Measurements from ENCODE around the gene PSME4. TPM values are rescaled to one million over a fixed set of nuclear protein-coding genes. Genes with fewer than 3 reads are reported as not detected.

PSME4 gene
- total and polyA plus RNA-seq, 2 experiments from 2014 or later: 44.7 to 98.6 TPM

- Mint-ChIP-seq H3K9me3 (no peaks in the 10 kb centered on the region), H3K27me3 (ENCODE audit: insufficient read depth, low read depth, poor library complexity) (no peaks in the 10 kb centered on the region), H3K36me3 (ENCODE audit: low read depth) (peaks cover 6% of the 10 kb centered on the region; the same call in 1 of the 3 replicates), H3K4me1 (peaks cover 21% of the 10 kb centered on the region), H3K4me3 (peak within 1 kb of the TSS; percentile 69), H3K27ac (no peak within 1 kb of the TSS)
- DNase-seq (ENCODE audit: low spot score) (peak; percentile 81), ATAC-seq (peak; percentile 89)
- peak within 1 kb of the TSS; percentile 78; the same call in 1 of the 2 replicates for H2AFZ ChIP-seq
- H3K4me3 ChIP-seq: peak within 1 kb of the TSS; percentile 77
- peak within 1 kb of the TSS; percentile 92 for H3K4me2 ChIP-seq
- TF ChIP-seq ETS1 (IDR thresholded peaks at IDR 0.05) (no peak), STAT1 (IDR thresholded peaks at IDR 0.05; ENCODE audit: unreplicated experiment) (no peak), CREB1 (CRISPR knock-in tag; IDR thresholded peaks at IDR 0.05; ENCODE audit: low read depth) (peak; percentile 48; the same call in 1 of the 2 replicates), CTCF (conservative IDR thresholded peaks at IDR 0.05; ENCODE audit: low read depth in 2 of 2) (0 out of 4 replicates have a peak, but pooled peaks have one; percentile 0 to 10), POLR2AphosphoS5 (IDR thresholded peaks at IDR 0.05; ENCODE audit: low read depth) (peak; percentile 32; the same call in 1 of the 2 replicates), ZNF462 (CRISPR knock-in tag; IDR thresholded peaks at IDR 0.05) (no peak), NANOG (IDR thresholded peaks at IDR 0.05; ENCODE audit: borderline replicate concordance) (no peak), ZNF114 (CRISPR knock-in tag; IDR thresholded peaks at IDR 0.05) (no peak), EZH2phosphoT487 (IDR thresholded peaks at IDR 0.05; ENCODE audit: unreplicated experiment) (no peak)
- TF ChIP-seq, protein P1, sequence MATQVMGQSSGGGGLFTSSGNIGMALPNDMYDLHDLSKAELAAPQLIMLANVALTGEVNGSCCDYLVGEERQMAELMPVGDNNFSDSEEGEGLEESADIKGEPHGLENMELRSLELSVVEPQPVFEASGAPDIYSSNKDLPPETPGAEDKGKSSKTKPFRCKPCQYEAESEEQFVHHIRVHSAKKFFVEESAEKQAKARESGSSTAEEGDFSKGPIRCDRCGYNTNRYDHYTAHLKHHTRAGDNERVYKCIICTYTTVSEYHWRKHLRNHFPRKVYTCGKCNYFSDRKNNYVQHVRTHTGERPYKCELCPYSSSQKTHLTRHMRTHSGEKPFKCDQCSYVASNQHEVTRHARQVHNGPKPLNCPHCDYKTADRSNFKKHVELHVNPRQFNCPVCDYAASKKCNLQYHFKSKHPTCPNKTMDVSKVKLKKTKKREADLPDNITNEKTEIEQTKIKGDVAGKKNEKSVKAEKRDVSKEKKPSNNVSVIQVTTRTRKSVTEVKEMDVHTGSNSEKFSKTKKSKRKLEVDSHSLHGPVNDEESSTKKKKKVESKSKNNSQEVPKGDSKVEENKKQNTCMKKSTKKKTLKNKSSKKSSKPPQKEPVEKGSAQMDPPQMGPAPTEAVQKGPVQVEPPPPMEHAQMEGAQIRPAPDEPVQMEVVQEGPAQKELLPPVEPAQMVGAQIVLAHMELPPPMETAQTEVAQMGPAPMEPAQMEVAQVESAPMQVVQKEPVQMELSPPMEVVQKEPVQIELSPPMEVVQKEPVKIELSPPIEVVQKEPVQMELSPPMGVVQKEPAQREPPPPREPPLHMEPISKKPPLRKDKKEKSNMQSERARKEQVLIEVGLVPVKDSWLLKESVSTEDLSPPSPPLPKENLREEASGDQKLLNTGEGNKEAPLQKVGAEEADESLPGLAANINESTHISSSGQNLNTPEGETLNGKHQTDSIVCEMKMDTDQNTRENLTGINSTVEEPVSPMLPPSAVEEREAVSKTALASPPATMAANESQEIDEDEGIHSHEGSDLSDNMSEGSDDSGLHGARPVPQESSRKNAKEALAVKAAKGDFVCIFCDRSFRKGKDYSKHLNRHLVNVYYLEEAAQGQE (IDR thresholded peaks at IDR 0.05; ENCODE audit: unreplicated experiment): no peak
- H3K27me3 ChIP-seq (ENCODE audit: insufficient read depth): no peaks in the 10 kb centered on the region
- peaks cover 5% of the 10 kb centered on the region; the same call in 1 of the 2 replicates for H3K36me3 ChIP-seq (ENCODE audit: insufficient read depth)
- H3K79me2 ChIP-seq (replicated peaks; ENCODE audit: insufficient read depth): no peaks in the 10 kb centered on the region
- peaks cover 23% of the 10 kb centered on the region; the same call in 1 of the 2 replicates for H3K4me1 ChIP-seq (ENCODE audit: insufficient read depth)
- peak within 1 kb of the TSS; percentile 75 for H3K27ac ChIP-seq (ENCODE audit: low read depth)
- H3K9me2 ChIP-seq (ENCODE audit: insufficient read depth): no peaks in the 10 kb centered on the region
- H4K20me1 ChIP-seq (replicated peaks; ENCODE audit: insufficient read depth): no peaks in the 10 kb centered on the region
- no peaks in the 10 kb centered on the region for H3F3A ChIP-seq (replicated peaks; ENCODE audit: low read depth)
Observed at GRCh38 chr2:53859206-53860181, 111.3 kb downstream of the PSME4 start, which contains the start of gene GPR75. TSS of gene GPR75 (minus strand) at chr2:53859967. CDS start at chr2:53854756, 5,211 bp downstream.

Data from GM23338 (cell line).